MM.1S (cell line): ENCODE measurements around the gene LRRC27.

Experiments
- EZH2 ChIP-seq: fragments of 300-600 bp; sonication (generic); optimal IDR thresholded peaks from 2 replicates; pipeline ENCODE3; 2017; ENCODE audit warnings: low read depth, mild to moderate bottlenecking, antibody characterized with exemption, low read length, mixed read lengths
- EZH2phosphoT487 ChIP-seq: fragments of 300-600 bp; sonication (generic); IDR thresholded peaks from 2 replicates; pipeline ENCODE4 v1.6.1; 2018; ENCODE audit warnings: antibody characterized with exemption, low read length
- TF ChIP-seq, protein P1 (sequence below): fragments of 300-600 bp; sonication (generic); IDR thresholded peaks from 2 replicates; pipeline ENCODE4 v1.5.1; 2016; ENCODE audit warnings: antibody characterized with exemption, low read length, mixed read lengths

DNA sequence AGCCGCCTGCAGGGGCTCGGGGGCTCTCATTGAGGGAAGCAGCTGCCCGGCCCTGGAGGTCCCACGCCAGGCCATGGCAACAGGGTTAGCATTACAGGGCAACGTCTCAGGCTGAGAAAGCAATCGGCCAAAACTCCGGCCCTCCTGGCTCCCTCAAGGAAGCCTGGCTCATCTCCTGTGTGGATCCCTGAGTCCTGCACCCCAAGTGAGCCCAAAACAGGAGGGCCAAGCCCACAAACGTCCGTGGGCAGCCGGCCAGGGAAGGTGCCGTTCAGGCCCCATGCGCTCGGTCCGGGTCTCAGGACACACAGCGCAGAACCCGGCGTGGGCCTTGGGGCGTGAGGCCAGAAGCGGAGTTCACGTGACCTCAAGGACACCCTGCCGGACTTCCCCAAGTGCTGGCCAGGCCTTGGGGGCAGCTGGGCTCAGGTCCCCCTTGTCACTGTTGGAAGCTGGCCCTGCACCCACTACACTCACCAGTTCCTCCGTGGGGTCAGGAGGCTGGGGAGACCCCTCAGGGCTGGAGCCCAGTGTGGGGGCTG, 57.0 kb downstream of the LRRC27 start:
- TF ChIP-seq, protein P1, sequence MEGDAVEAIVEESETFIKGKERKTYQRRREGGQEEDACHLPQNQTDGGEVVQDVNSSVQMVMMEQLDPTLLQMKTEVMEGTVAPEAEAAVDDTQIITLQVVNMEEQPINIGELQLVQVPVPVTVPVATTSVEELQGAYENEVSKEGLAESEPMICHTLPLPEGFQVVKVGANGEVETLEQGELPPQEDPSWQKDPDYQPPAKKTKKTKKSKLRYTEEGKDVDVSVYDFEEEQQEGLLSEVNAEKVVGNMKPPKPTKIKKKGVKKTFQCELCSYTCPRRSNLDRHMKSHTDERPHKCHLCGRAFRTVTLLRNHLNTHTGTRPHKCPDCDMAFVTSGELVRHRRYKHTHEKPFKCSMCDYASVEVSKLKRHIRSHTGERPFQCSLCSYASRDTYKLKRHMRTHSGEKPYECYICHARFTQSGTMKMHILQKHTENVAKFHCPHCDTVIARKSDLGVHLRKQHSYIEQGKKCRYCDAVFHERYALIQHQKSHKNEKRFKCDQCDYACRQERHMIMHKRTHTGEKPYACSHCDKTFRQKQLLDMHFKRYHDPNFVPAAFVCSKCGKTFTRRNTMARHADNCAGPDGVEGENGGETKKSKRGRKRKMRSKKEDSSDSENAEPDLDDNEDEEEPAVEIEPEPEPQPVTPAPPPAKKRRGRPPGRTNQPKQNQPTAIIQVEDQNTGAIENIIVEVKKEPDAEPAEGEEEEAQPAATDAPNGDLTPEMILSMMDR = no peak
- TF ChIP-seq EZH2 = no peak
- no peak for TF ChIP-seq EZH2phosphoT487
